HepG2 (cell line): ENCODE data around the gene HNRNPC. TPM values are rescaled to one million over a fixed set of nuclear protein-coding genes. Genes with fewer than 3 reads are reported as not detected.
A peak's percentile ranks its signal among the peaks of the same experiment; 100 is the strongest.

Experiments used
- ATAC-seq: fragments of 200-7000 bp; cut with Tn5 transposase; 3 replicates; pipeline ENCODE4 v1.9.1; 2020; ENCODE audit warnings: mild to moderate bottlenecking, moderate library complexity
- BruUV-seq: library from RNA; stranded (reverse); fragments of 400-500 nt; replicated peaks from 2 replicates; lab custom pipeline; 2021; lab: Mats Ljungman, UMichigan
- CTCF ChIA-PET: fragments of 300-600 bp; formaldehyde crosslinking; extraction: SDS; loops from one replicate; lab custom pipeline; 2021; ENCODE audit warnings: low total read pairs, inconsistent platforms, low intra/inter-chr PET ratio; lab: Yijun Ruan, JAX
- POLR2A ChIA-PET: fragments of 350-600 bp; sonication (Branson Sonifier 250); formaldehyde crosslinking; loops from one replicate; lab custom pipeline; 2020; ENCODE audit warnings: antibody characterized with exemption, inconsistent platforms; lab: Yijun Ruan, JAX
- DNase-seq: peaks from one replicate; pipeline ENCODE4 v3.0.0-alpha.2; 2015; ENCODE audit warnings: low spot score
- FAIRE-seq: peaks from 3 replicates; lab custom pipeline; 2011; peaks lifted over from hg19 to GRCh38; lab: Jason Lieb, UNC
- H2AFZ ChIP-seq: one replicate; pipeline ENCODE4 v1.6.1; 2011; ENCODE audit warnings: low read length, inconsistent platforms
- H3K27ac ChIP-seq: fragments of 300-600 bp; 3 replicates; pipeline ENCODE4 v1.8.0; 2011; ENCODE audit warnings: mixed run types, mild to moderate bottlenecking, mixed read lengths, low read length, inconsistent platforms; ENCODE audit not compliant: insufficient read depth; ENCODE audit errors: extremely low read length
- H3K27me3 ChIP-seq, 2 experiments: fragments of 200-600 bp in 1 of 2; 2 replicates in 1 of 2; 3 replicates in 1 of 2; pipeline versions ENCODE4 v1.6.0 to v1.8.0; 2011; ENCODE audit warnings: low read length in 2 of 2, mild to moderate bottlenecking in 2 of 2, moderate library complexity in 2 of 2, inconsistent platforms in 1 of 2; ENCODE audit not compliant: insufficient read depth in 2 of 2, control insufficient read depth in 1 of 2
- H3K36me3 ChIP-seq, 2 experiments: fragments of 200-600 bp in 1 of 2; replicated peaks in 1 of 2; 2 replicates in 1 of 2; 3 replicates in 1 of 2; pipeline versions ENCODE4 v1.5.1 to v1.8.0; 2011; ENCODE audit warnings: low read length in 2 of 2, inconsistent platforms in 1 of 2; ENCODE audit not compliant: insufficient read depth in 2 of 2, control insufficient read depth in 1 of 2
- H3K4me1 ChIP-seq: 2 replicates; pipeline ENCODE4 v1.5.1; 2012; ENCODE audit warnings: low read length, inconsistent platforms; ENCODE audit not compliant: insufficient read depth
- H3K4me2 ChIP-seq: 2 replicates; pipeline ENCODE4 v1.6.0; 2011; ENCODE audit warnings: low read depth, low read length, inconsistent platforms
- H3K4me3 ChIP-seq, 3 experiments: fragments of 200-600 bp in 1 of 3; sonication (generic), shearing (Covaris generic) in 1 of 3; replicated peaks in 1 of 3; 2 replicates each; pipeline ENCODE4 v1.5.1; 2011 to 2016; ENCODE audit warnings: low read length in 3 of 3, inconsistent platforms in 2 of 3, low read depth in 2 of 3, mild to moderate bottlenecking in 2 of 3, control low read depth in 1 of 3, mixed read lengths in 1 of 3; ENCODE audit not compliant: insufficient read depth in 1 of 3
- H3K79me2 ChIP-seq: one replicate; pipeline ENCODE4 v1.6.1; 2011; ENCODE audit warnings: low read length, inconsistent platforms; ENCODE audit not compliant: insufficient read depth
- H3K9ac ChIP-seq: 2 replicates; pipeline ENCODE4 v1.6.0; 2011; ENCODE audit warnings: mild to moderate bottlenecking, low read depth, low read length, inconsistent platforms; ENCODE audit not compliant: insufficient read depth
- H3K9me3 ChIP-seq: 2 replicates; pipeline ENCODE4 v1.5.1; 2012; ENCODE audit warnings: mild to moderate bottlenecking, low read length
- H4K20me1 ChIP-seq: 2 replicates; pipeline ENCODE4 v1.6.0; 2011; ENCODE audit warnings: inconsistent platforms, mild to moderate bottlenecking, low read length, moderate library complexity; ENCODE audit not compliant: insufficient read depth
- ARNT ChIP-seq: fragments of 450-650 bp; IDR thresholded peaks from 2 replicates; pipeline ENCODE4 v1.6.1; 2017
- ATF3 ChIP-seq: sonication (generic); formaldehyde crosslinking; IDR thresholded peaks from 2 replicates; pipeline ENCODE4 v1.4.0; 2020; ENCODE audit warnings: missing genetic modification reagents
- BCLAF1 ChIP-seq: fragments of 450-650 bp; IDR thresholded peaks from 2 replicates; pipeline ENCODE4 v1.6.1; 2017; ENCODE audit warnings: mild to moderate bottlenecking
- ELF4 ChIP-seq: sonication (generic); formaldehyde crosslinking; IDR thresholded peaks from 2 replicates; pipeline ENCODE4 v1.5.0; 2020; ENCODE audit warnings: missing genetic modification reagents, mild to moderate bottlenecking, moderate library complexity, borderline replicate concordance
- FIP1L1 ChIP-seq: fragments of 200-400 bp; formaldehyde crosslinking; IDR thresholded peaks from 2 replicates; pipeline ENCODE4 v1.6.1; 2018; ENCODE audit warnings: low read depth, mild to moderate bottlenecking, low read length, moderate library complexity, borderline replicate concordance; ENCODE audit not compliant: insufficient read depth
- KMT2A ChIP-seq: sonication (generic); formaldehyde crosslinking; IDR thresholded peaks from 2 replicates; pipeline ENCODE4 v1.4.0; 2020; ENCODE audit warnings: missing genetic modification reagents
- MAFG ChIP-seq: sonication (generic); formaldehyde crosslinking; IDR thresholded peaks from 2 replicates; pipeline ENCODE4 v1.5.1; 2020; ENCODE audit warnings: mild to moderate bottlenecking, missing genetic modification reagents
- MED1 ChIP-seq: sonication (generic); formaldehyde crosslinking; IDR thresholded peaks from 2 replicates; pipeline ENCODE4 v1.4.0; 2020; ENCODE audit warnings: missing genetic modification reagents
- PHF21A ChIP-seq: sonication (generic); formaldehyde crosslinking; IDR thresholded peaks from 2 replicates; pipeline ENCODE4 v1.5.0; 2020; ENCODE audit warnings: mild to moderate bottlenecking, missing genetic modification reagents
- POLR2G ChIP-seq: fragments of 200-400 bp; formaldehyde crosslinking; IDR thresholded peaks from 2 replicates; pipeline ENCODE4 v1.6.1; 2018; ENCODE audit warnings: mild to moderate bottlenecking, low read depth, low read length, moderate library complexity
- SUZ12 ChIP-seq: fragments of 150-350 bp; IDR thresholded peaks from 2 replicates; pipeline ENCODE4 v1.6.1; 2014; ENCODE audit warnings: low read depth, low read length
- ZBTB26 ChIP-seq: IDR thresholded peaks from 2 replicates; pipeline ENCODE4 v1.6.1; 2016; ENCODE audit warnings: missing compliant biosample characterization, missing genetic modification reagents, borderline replicate concordance
- ZBTB7A ChIP-seq: sonication (generic); formaldehyde crosslinking; IDR thresholded peaks from 2 replicates; pipeline ENCODE4 v1.8.0; 2022; ENCODE audit warnings: mild to moderate bottlenecking, missing genetic modification reagents
- ZGPAT ChIP-seq: IDR thresholded peaks from 2 replicates; pipeline ENCODE4 v1.6.1; 2016; ENCODE audit warnings: mild to moderate bottlenecking
- ZNF205 ChIP-seq: IDR thresholded peaks from 2 replicates; pipeline ENCODE4 v1.6.1; 2018; ENCODE audit warnings: missing biosample characterization, missing genetic modification reagents
- ZNF484 ChIP-seq: sonication (generic); formaldehyde crosslinking; IDR thresholded peaks from 2 replicates; pipeline ENCODE4 v1.5.1; 2020; ENCODE audit warnings: mild to moderate bottlenecking, low read depth, missing genetic modification reagents, borderline replicate concordance
- ZNF562 ChIP-seq: sonication (generic); formaldehyde crosslinking; IDR thresholded peaks from 2 replicates; pipeline ENCODE4 v1.8.0; 2022; ENCODE audit warnings: missing genetic modification reagents, borderline replicate concordance
- ZNF616 ChIP-seq: sonication (generic); formaldehyde crosslinking; IDR thresholded peaks from 2 replicates; pipeline ENCODE4 v1.5.0; 2020; ENCODE audit warnings: low read depth, mild to moderate bottlenecking, missing genetic modification reagents
- ZNF772 ChIP-seq: sonication (generic); formaldehyde crosslinking; IDR thresholded peaks from 2 replicates; pipeline ENCODE4 v1.5.0; 2020; ENCODE audit warnings: mild to moderate bottlenecking, missing genetic modification reagents
- ZSCAN29 ChIP-seq: sonication (generic); formaldehyde crosslinking; conservative IDR thresholded peaks from 2 replicates; pipeline ENCODE4 v1.4.0; 2020; ENCODE audit warnings: mild to moderate bottlenecking, missing genetic modification reagents
- WGBS: methylation state at CpG from one replicate; pipeline ENCODE4 v1.1.6; 2017; ENCODE audit warnings: low lambda C conversion rate; 5-methylcytosine and 5-hydroxymethylcytosine counted together
- in situ Hi-C: cut with HindIII; loops from 2 replicates; pipeline ENCODE4 v1.10.0; 2017; ENCODE audit warnings: low pct_unique_long_range_greater_than_20kb; ENCODE audit not compliant: extremely low pct_ligation_motif_present
- intact Hi-C: fragments of 100-400 bp; cut with micrococcal nuclease; formaldehyde crosslinking; loops from one replicate; pipeline ENCODE4 v1.10.0; 2022; ENCODE audit not compliant: unreplicated experiment
- polyA plus RNA-seq, 8 experiments: library from polyadenylated mRNA; depleted of rRNA in 3 of 8; stranded (reverse) in 7 of 8; unstranded in 1 of 8; fragments of >200 nt; fragmentation: Illumina TruSeq in 4 of 8; extraction: Trizol in 4 of 8; gene quantifications; 2 replicates each; pipeline versions ENCODE4 v1.2.1 to v1.2.3, GENCODE V29; 2011 to 2016; ENCODE audit warnings: low read depth in 4 of 8, missing spikeins in 1 of 8, mixed read lengths in 1 of 8; ENCODE audit not compliant: insufficient read depth in 1 of 8
- total RNA-seq, 5 experiments: library from RNA; depleted of rRNA; stranded (reverse); fragments of >200 nt; fragmentation: Illumina TruSeq; extraction: Trizol; gene quantifications; 2 replicates each; pipeline ENCODE4 v1.2.3, GENCODE V29; 2016; ENCODE audit warnings: low read depth in 1 of 5

HNRNPC gene
- total and polyA plus RNA-seq, 2 of the 13 experiments (the other 11 are each of a cell fraction or from before 2014, with no cell fraction given), result 628 to 1,099 TPM

- Histone ChIP-seq H3K27ac (no peak overlapping the region), H3K9me3 (no peaks in the 10 kb centered on the region), H3K27me3 (no peaks in the 10 kb centered on the region), H3K4me3 (no peak overlapping the region), H3K36me3 (peaks cover 6 to 34% of the 10 kb centered on the region in 2 experiments), H4K20me1 (peaks cover 27% of the 10 kb centered on the region), H3K79me2 (no peaks in the 10 kb centered on the region), H2AFZ (no peak overlapping the region), H3K4me2 (no peak overlapping the region), H3K9ac (no peak overlapping the region), H3K4me1 (peaks cover 72% of the 10 kb centered on the region)
- in situ Hi-C loops (no loop called here), intact Hi-C loops (no loop called here)
- ChIA-PET CTCF (no interaction called here), POLR2A (interaction anchor here (0.6 kb wide), 1 partner anchor 12 kb away, joined by 3 read pairs; no protein-coding TSS in a partner anchor)
- no TSS peak for BruUV-seq
- FAIRE-seq (no peak), DNase-seq (no peak), ATAC-seq (no peak)
- 94% methylated on average over 12 of the region's 12 CpGs for WGBS
- TF ChIP-seq MED1 (no peak), ATF3 (no peak), ARNT (no peak), ELF4 (CRISPR knock-in tag) (no peak), ZBTB26 (CRISPR knock-in tag) (no peak), ZNF772 (CRISPR knock-in tag) (no peak), SUZ12 (no peak), ZNF616 (CRISPR knock-in tag) (no peak), PHF21A (CRISPR knock-in tag) (no peak), ZBTB7A (CRISPR knock-in tag) (no peak), FIP1L1 (no peak), ZSCAN29 (no peak), MAFG (CRISPR knock-in tag) (no peak), ZNF484 (CRISPR knock-in tag) (no peak), POLR2G (peak; percentile 59), ZGPAT (no peak), KMT2A (CRISPR knock-in tag) (no peak), BCLAF1 (no peak), ZNF205 (CRISPR knock-in tag) (no peak), ZNF562 (no peak)
Measured at GRCh38 chr14:21205678-21206581, 63.3 kb downstream of the HNRNPC start.
